NCI-H2227 treated with DMSO at 0.1 percent for 48 hours (cell line): ENCODE measurements around the gene CHST5.

ENCODE experiments used
- DNase-seq: peaks from one replicate; lab custom pipeline; 2025; lab: John Stamatoyannopoulos, UW

CHST5 gene

GRCh38 chr16:75535901-75536300 is at the start of gene CHST5:
Gene CHST5, minus strand, starts transcription at chr16:75536108. Its CDS starts 5,724 bp downstream, at chr16:75530384.
- no peak for DNase-seq

GRCh38 chr16:75584108-75584507 is 48.2 kb upstream of the CHST5 start:
- DNase-seq, result no peak

GRCh38 chr16:75579281-75579834 is 43.5 kb upstream of the CHST5 start:
- no peak for DNase-seq

GRCh38 chr16:75578725-75579124 is 42.8 kb upstream of the CHST5 start:
- no peak for DNase-seq

GRCh38 chr16:75578212-75578611 is 42.3 kb upstream of the CHST5 start:
- no peak for DNase-seq

- DNase-seq, result no peak
Observed at GRCh38 chr16:75576384-75576811, 40.5 kb upstream of the CHST5 start.

- DNase-seq, result no peak
Observed at GRCh38 chr16:75575958-75576357, 40.0 kb upstream of the CHST5 start.

GRCh38 chr16:75573955-75574354 is 38.0 kb upstream of the CHST5 start:
- no peak for DNase-seq

- no peak for DNase-seq
Observed at GRCh38 chr16:75572864-75573542, 37.1 kb upstream of the CHST5 start.

GRCh38 chr16:75570396-75571065 is 34.6 kb upstream of the CHST5 start:
- DNase-seq, result no peak

- no peak for DNase-seq
Observed at GRCh38 chr16:75567911-75568310, 32.0 kb upstream of the CHST5 start.

- DNase-seq, result no peak
Observed at GRCh38 chr16:75566758-75567255, 30.9 kb upstream of the CHST5 start.

GRCh38 chr16:75566040-75566757 is 30.3 kb upstream of the CHST5 start, which contains the start of gene GABARAPL2:
Gene GABARAPL2, plus strand, starts transcription at chr16:75566379. Its CDS starts 108 bp downstream, at chr16:75566487.
- DNase-seq, result peak; percentile 71

GRCh38 chr16:75565640-75566039 is 29.7 kb upstream of the CHST5 start:
- no peak for DNase-seq

- peak; percentile 8 for DNase-seq
Observed at GRCh38 chr16:75559564-75560372, 23.9 kb upstream of the CHST5 start.

GRCh38 chr16:75558846-75559401 is 23.0 kb upstream of the CHST5 start:
- DNase-seq, result no peak

- no peak for DNase-seq
Observed at GRCh38 chr16:75556431-75556950, 20.6 kb upstream of the CHST5 start.

GRCh38 chr16:75555707-75556430 is 20.0 kb upstream of the CHST5 start, which contains the start of gene TMEM231:
Gene TMEM231, minus strand, starts transcription at chr16:75556252. Its CDS starts 43 bp downstream, at chr16:75556209.
- peak; percentile 89 for DNase-seq

GRCh38 chr16:75555213-75555706 is 19.4 kb upstream of the CHST5 start:
- DNase-seq, result peak; percentile 76

- no peak for DNase-seq
Observed at GRCh38 chr16:75552951-75553350, 17.0 kb upstream of the CHST5 start.
